NAMALWA (cell line): ENCODE data around the gene TMEM62.

ENCODE experiments used
- DNase-seq: peaks from one replicate; pipeline ENCODE4 v3.0.0-alpha.2; 2015; ENCODE audit warnings: low spot score

Gene TMEM62

DNA sequence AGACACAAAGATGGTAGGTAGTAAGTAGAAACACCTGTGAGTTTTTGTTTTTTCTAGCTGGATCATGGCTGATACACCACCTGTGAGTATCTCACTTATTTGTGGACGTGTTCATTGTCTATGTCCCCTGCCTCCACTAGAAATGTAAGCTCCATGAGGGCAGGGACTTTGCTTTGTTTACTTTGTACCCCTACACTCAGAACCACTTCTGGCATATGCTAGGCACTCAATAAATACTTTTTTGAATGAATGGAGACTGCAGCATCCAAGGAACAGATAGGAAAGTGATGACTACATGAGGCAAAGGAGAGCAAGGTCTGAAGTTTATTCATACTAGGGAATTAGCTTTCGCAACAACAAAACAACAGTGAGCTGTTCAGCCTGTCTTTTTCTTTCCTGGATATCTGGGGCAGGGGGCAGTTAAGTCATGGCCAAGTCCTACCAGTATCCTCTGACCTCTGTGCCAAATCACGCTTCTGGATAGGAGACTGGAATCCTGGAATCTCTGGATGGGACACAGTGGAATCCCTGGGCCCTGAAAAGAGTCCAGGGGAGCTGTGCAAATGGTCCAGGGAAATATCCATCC lies 99.0 kb downstream of the TMEM62 start:
- DNase-seq: no peak
